Measurements from ENCODE around the gene SIDT1. TPM values are rescaled to one million over a fixed set of nuclear protein-coding genes. Genes with fewer than 3 reads are reported as not detected.

SIDT1 gene
- total RNA-seq, 1 donor from 2014 or later = not detected

GRCh38 chr3:113626503-113627371 lies 94.4 kb downstream of the SIDT1 start:
- Mint-ChIP-seq H3K36me3 (no peaks in the 10 kb centered on the region), H3K9me3 (no peaks in the 10 kb centered on the region), H3K27ac (no peak overlapping the region), H3K27me3 (ENCODE audit: insufficient read depth, low read depth) (peaks cover 4% of the 10 kb centered on the region), H3K4me1 (peaks cover 10% of the 10 kb centered on the region), H3K4me3 (no peak overlapping the region)
- Histone ChIP-seq H2AFZ (replicated peaks) (peak overlapping the region; percentile 61), H3F3A (ENCODE audit: low read depth) (no peaks in the 10 kb centered on the region), H3K9ac (no peak overlapping the region), H3K36me3 (no peaks in the 10 kb centered on the region), H3K9me3 (ENCODE audit: low read depth) (no peaks in the 10 kb centered on the region), H3K27ac (no peak overlapping the region), H3K4me2 (no peak overlapping the region), H3K4me1 (no peaks in the 10 kb centered on the region), H3K4me3 (no peak overlapping the region), H3K79me2 (ENCODE audit: low read depth) (no peaks in the 10 kb centered on the region), H4K20me1 (ENCODE audit: low read depth) (no peaks in the 10 kb centered on the region), H3K27me3 (peaks cover 28% of the 10 kb centered on the region)
- peak; percentile 86 for DNase-seq (ENCODE audit: low spot score)
- TF ChIP-seq, protein P1, sequence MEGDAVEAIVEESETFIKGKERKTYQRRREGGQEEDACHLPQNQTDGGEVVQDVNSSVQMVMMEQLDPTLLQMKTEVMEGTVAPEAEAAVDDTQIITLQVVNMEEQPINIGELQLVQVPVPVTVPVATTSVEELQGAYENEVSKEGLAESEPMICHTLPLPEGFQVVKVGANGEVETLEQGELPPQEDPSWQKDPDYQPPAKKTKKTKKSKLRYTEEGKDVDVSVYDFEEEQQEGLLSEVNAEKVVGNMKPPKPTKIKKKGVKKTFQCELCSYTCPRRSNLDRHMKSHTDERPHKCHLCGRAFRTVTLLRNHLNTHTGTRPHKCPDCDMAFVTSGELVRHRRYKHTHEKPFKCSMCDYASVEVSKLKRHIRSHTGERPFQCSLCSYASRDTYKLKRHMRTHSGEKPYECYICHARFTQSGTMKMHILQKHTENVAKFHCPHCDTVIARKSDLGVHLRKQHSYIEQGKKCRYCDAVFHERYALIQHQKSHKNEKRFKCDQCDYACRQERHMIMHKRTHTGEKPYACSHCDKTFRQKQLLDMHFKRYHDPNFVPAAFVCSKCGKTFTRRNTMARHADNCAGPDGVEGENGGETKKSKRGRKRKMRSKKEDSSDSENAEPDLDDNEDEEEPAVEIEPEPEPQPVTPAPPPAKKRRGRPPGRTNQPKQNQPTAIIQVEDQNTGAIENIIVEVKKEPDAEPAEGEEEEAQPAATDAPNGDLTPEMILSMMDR (IDR thresholded peaks at IDR 0.05) = peak; percentile 98
- TF ChIP-seq EZH2 (IDR thresholded peaks at IDR 0.05) (no peak), EZH2phosphoT487 (IDR thresholded peaks at IDR 0.05) (no peak)

DNA sequence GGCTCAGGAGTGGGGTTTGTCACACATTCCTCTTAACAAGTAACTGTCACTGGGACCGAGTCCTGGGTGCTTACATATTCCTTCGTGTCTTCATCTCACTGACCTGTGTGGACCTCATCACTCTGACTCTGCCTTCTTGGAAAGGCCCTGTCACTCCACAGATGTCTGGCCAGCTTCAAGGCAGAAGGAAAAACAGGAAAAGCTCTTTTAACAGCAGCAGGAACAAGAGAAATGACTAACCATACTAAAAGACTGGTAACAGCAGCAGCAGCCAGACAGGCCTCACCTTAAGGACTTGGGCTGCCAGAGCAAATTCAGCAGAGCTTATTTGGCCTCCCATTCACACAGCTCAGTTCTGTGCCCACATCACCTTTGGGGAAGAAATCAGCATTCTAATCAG lies 96.0 kb downstream of the SIDT1 start:
- H3K9me3 Mint-ChIP-seq = no peaks in the 10 kb centered on the region

GRCh38 chr3:113628788-113629187 lies 96.4 kb downstream of the SIDT1 start:
- H3K4me3 ChIP-seq = no peak overlapping the region
- no peak overlapping the region for H3K27ac ChIP-seq
- no peaks in the 10 kb centered on the region for H3K79me2 ChIP-seq (ENCODE audit: low read depth)
- H3K4me1 Mint-ChIP-seq = peaks cover 10% of the 10 kb centered on the region
- H2AFZ ChIP-seq (replicated peaks) = no peak overlapping the region
- peaks cover 2% of the 10 kb centered on the region for H3K27me3 Mint-ChIP-seq (ENCODE audit: insufficient read depth, low read depth)
- H3K4me3 Mint-ChIP-seq = no peak overlapping the region
- TF ChIP-seq EZH2 (IDR thresholded peaks at IDR 0.05) = no peak
- TF ChIP-seq, protein P1 (IDR thresholded peaks at IDR 0.05) = no peak
- TF ChIP-seq EZH2phosphoT487 (IDR thresholded peaks at IDR 0.05) = no peak
- H3K27me3 ChIP-seq = peaks cover 20% of the 10 kb centered on the region
- H3K9me3 ChIP-seq (ENCODE audit: low read depth) = no peaks in the 10 kb centered on the region
- no peaks in the 10 kb centered on the region for H3F3A ChIP-seq (ENCODE audit: low read depth)
- no peak overlapping the region for H3K27ac Mint-ChIP-seq
- no peaks in the 10 kb centered on the region for H3K4me1 ChIP-seq
- H3K36me3 Mint-ChIP-seq = no peaks in the 10 kb centered on the region
- no peak for DNase-seq (ENCODE audit: low spot score)
- H3K4me2 ChIP-seq = no peak overlapping the region
- no peaks in the 10 kb centered on the region for H3K36me3 ChIP-seq
- H3K9ac ChIP-seq = no peak overlapping the region
- no peaks in the 10 kb centered on the region for H4K20me1 ChIP-seq (ENCODE audit: low read depth)
- H3K9me3 Mint-ChIP-seq = no peaks in the 10 kb centered on the region

More for the DNA sequence above, 96.0 kb downstream of the SIDT1 start:
- Histone ChIP-seq H3F3A (ENCODE audit: low read depth) (no peaks in the 10 kb centered on the region), H3K9me3 (ENCODE audit: low read depth) (no peaks in the 10 kb centered on the region), H3K9ac (no peak overlapping the region), H3K27ac (no peak overlapping the region), H3K4me2 (no peak overlapping the region), H3K79me2 (ENCODE audit: low read depth) (no peaks in the 10 kb centered on the region), H3K4me1 (no peaks in the 10 kb centered on the region), H2AFZ (replicated peaks) (no peak overlapping the region), H3K4me3 (no peak overlapping the region), H3K36me3 (no peaks in the 10 kb centered on the region), H4K20me1 (ENCODE audit: low read depth) (no peaks in the 10 kb centered on the region), H3K27me3 (peaks cover 25% of the 10 kb centered on the region)
- H3K27me3 Mint-ChIP-seq (ENCODE audit: insufficient read depth, low read depth) = peaks cover 4% of the 10 kb centered on the region
- no peak overlapping the region for H3K4me3 Mint-ChIP-seq
- no peak for DNase-seq (ENCODE audit: low spot score)
- H3K27ac Mint-ChIP-seq = no peak overlapping the region
- H3K36me3 Mint-ChIP-seq = no peaks in the 10 kb centered on the region
- peaks cover 10% of the 10 kb centered on the region for H3K4me1 Mint-ChIP-seq
- TF ChIP-seq EZH2phosphoT487 (IDR thresholded peaks at IDR 0.05) (no peak), EZH2 (IDR thresholded peaks at IDR 0.05) (no peak)
- TF ChIP-seq, protein P1 (IDR thresholded peaks at IDR 0.05) = no peak

Data from neural progenitor cell (in vitro differentiated cells).